ENCODE results near the gene NUTM2F. TPM values are rescaled to one million over a fixed set of nuclear protein-coding genes. Genes with fewer than 3 reads are reported as not detected.
"Not testable (repeated sequence)": the region's sequence is repeated elsewhere in the genome, so short reads cannot be mapped to it uniquely, and the experiment has no call there.

NUTM2F gene
- total and polyA plus RNA-seq, 2 of the 13 experiments (the other 11 are each of a cell fraction or from before 2014, with no cell fraction given): 0.09 TPM; not detected in 1

GRCh38 chr9:94316236-94316635 lies 12.2 kb downstream of the NUTM2F start:
- H3K79me2 ChIP-seq (ENCODE audit: insufficient read depth, low read length); DNase-seq (ENCODE audit: low spot score); H2AFZ ChIP-seq (ENCODE audit: low read length); H3K9me3 ChIP-seq (ENCODE audit: low read length); H3K4me2 ChIP-seq (ENCODE audit: low read depth, low read length); intact Hi-C loops (cut with micrococcal nuclease; ENCODE audit: unreplicated experiment); H3K4me3 ChIP-seq (replicated peaks in 1 of 3; ENCODE audit: insufficient read depth in 1 of 3, low read depth in 2 of 3, low read length in 3 of 3); CTCF ChIA-PET (ENCODE audit: low intra/inter-chr PET ratio, low total read pairs); H3K9ac ChIP-seq (ENCODE audit: insufficient read depth, low read depth, low read length); ATAC-seq; H3K27ac ChIP-seq (ENCODE audit: extremely low read length, insufficient read depth, low read length); H3K36me3 ChIP-seq (replicated peaks in 1 of 2; ENCODE audit: control insufficient read depth in 1 of 2, insufficient read depth in 2 of 2, low read length in 2 of 2); POLR2A ChIA-PET; FAIRE-seq; H3K4me1 ChIP-seq (ENCODE audit: insufficient read depth, low read length); BruUV-seq (replicated peaks); in situ Hi-C loops (cut with HindIII; ENCODE audit: extremely low pct_ligation_motif_present, low pct_unique_long_range_greater_than_20kb); H3K27me3 ChIP-seq (ENCODE audit: control insufficient read depth in 1 of 2, insufficient read depth in 2 of 2, low read length in 2 of 2); H4K20me1 ChIP-seq (ENCODE audit: insufficient read depth, low read length): not testable (repeated sequence)
- no CpG with 5 or more reads among the region's 5 CpGs for WGBS (ENCODE audit: low lambda C conversion rate)

- DNase-seq (ENCODE audit: low spot score); POLR2A ChIA-PET; H3K9ac ChIP-seq (ENCODE audit: insufficient read depth, low read depth, low read length); H2AFZ ChIP-seq (ENCODE audit: low read length); H3K79me2 ChIP-seq (ENCODE audit: insufficient read depth, low read length); H3K4me1 ChIP-seq (ENCODE audit: insufficient read depth, low read length); BruUV-seq (replicated peaks); in situ Hi-C loops (cut with HindIII; ENCODE audit: extremely low pct_ligation_motif_present, low pct_unique_long_range_greater_than_20kb); H3K9me3 ChIP-seq (ENCODE audit: low read length); H3K36me3 ChIP-seq (replicated peaks in 1 of 2; ENCODE audit: control insufficient read depth in 1 of 2, insufficient read depth in 2 of 2, low read length in 2 of 2); intact Hi-C loops (cut with micrococcal nuclease; ENCODE audit: unreplicated experiment); H4K20me1 ChIP-seq (ENCODE audit: insufficient read depth, low read length); H3K27ac ChIP-seq (ENCODE audit: extremely low read length, insufficient read depth, low read length); H3K4me3 ChIP-seq (replicated peaks in 1 of 3; ENCODE audit: insufficient read depth in 1 of 3, low read depth in 2 of 3, low read length in 3 of 3); H3K27me3 ChIP-seq (ENCODE audit: control insufficient read depth in 1 of 2, insufficient read depth in 2 of 2, low read length in 2 of 2); CTCF ChIA-PET (ENCODE audit: low intra/inter-chr PET ratio, low total read pairs); FAIRE-seq; H3K4me2 ChIP-seq (ENCODE audit: low read depth, low read length): not testable (repeated sequence)
- no CpG with 5 or more reads among the region's 15 CpGs for WGBS (ENCODE audit: low lambda C conversion rate)
- peak; percentile 88 for ATAC-seq
Measured at GRCh38 chr9:94315034-94315984, 13.1 kb downstream of the NUTM2F start.

All from HepG2 (cell line).